ENCODE data around the gene RRN3.
"Not testable (repeated sequence)": the region's sequence is repeated elsewhere in the genome, so short reads cannot be mapped to it uniquely, and the experiment has no call there.

RRN3 gene, protein sequence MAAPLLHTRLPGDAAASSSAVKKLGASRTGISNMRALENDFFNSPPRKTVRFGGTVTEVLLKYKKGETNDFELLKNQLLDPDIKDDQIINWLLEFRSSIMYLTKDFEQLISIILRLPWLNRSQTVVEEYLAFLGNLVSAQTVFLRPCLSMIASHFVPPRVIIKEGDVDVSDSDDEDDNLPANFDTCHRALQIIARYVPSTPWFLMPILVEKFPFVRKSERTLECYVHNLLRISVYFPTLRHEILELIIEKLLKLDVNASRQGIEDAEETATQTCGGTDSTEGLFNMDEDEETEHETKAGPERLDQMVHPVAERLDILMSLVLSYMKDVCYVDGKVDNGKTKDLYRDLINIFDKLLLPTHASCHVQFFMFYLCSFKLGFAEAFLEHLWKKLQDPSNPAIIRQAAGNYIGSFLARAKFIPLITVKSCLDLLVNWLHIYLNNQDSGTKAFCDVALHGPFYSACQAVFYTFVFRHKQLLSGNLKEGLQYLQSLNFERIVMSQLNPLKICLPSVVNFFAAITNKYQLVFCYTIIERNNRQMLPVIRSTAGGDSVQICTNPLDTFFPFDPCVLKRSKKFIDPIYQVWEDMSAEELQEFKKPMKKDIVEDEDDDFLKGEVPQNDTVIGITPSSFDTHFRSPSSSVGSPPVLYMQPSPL

GRCh38 chr16:15093955-15094827 is at the start of gene RRN3:
Gene RRN3, minus strand, starts transcription at chr16:15094272. Its CDS starts 39 bp downstream, at chr16:15094233.
- FAIRE-seq: not testable (repeated sequence)
- peak; percentile 71 for DNase-seq (ENCODE audit: extremely low spot score, insufficient read length, low read depth)

- DNase-seq (ENCODE audit: extremely low spot score, insufficient read length, low read depth); FAIRE-seq: not testable (repeated sequence)
Measured at GRCh38 chr16:15143601-15144091, 49.6 kb upstream of the RRN3 start.

DNA sequence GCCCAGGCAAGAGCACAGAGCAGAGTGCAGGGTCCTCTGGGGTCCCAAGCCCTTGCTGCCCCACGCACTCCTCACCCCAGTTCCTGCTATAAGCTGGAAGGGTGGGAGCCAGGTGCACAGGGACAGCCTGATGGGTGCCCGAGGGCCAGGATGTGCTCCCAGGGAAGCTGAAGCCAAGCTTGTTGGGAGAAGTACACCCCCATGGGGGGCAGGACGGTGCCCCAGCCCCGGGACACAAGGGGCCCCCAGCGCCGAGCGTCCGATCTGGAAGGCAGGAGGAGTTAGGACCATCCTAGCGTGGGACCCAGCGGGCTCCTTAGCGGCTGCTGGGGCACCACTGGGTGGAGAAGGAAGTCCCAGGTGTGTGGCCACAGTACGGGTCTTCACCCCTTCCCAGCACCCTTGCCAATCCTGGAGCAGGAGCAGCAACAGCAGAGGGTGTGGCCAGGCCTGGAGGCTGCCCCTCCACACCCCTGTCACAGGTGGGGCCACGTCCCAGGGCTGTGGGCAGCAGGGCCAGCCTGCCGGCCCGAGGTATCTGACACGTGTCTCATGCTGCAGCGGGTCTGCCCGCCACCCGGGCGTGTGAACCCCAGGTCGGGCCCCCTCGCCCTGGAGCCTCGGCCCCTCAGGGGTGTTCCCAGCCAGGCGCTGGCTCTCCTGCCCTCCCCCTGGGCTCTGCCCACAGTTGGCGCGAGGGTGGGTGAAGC is 49.0 kb upstream of the RRN3 start:
- not testable (repeated sequence) for FAIRE-seq; DNase-seq (ENCODE audit: extremely low spot score, insufficient read length, low read depth)

- not testable (repeated sequence) for FAIRE-seq; DNase-seq (ENCODE audit: extremely low spot score, insufficient read length, low read depth)
Measured at GRCh38 chr16:15142107-15142890, 48.2 kb upstream of the RRN3 start.

DNA sequence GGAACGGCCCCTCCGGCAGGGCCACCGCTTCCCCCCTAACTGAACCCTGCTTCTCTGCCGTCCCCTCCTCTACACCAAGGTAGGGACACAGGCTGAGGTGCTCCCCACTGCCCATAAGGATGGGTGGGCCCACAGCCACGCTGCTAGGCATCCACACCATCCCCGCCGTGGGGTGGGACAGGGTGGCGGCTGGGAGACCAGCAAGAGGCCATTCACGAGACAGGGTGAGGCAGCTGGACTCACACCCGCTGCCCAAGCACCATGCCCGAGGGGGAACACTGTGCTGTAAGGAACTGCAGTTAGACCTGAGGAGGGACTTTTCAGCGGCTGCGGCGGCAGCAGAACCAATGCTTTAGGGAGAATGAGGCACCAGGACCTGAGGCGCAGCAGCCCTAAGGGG is 47.5 kb upstream of the RRN3 start:
- FAIRE-seq: no peak

GRCh38 chr16:15140444-15141365 is 46.6 kb upstream of the RRN3 start:
- FAIRE-seq; DNase-seq (ENCODE audit: extremely low spot score, insufficient read length, low read depth): not testable (repeated sequence)

More for the DNA sequence above, 47.5 kb upstream of the RRN3 start:
- DNase-seq (ENCODE audit: extremely low spot score, insufficient read length, low read depth): no peak

GRCh38 chr16:15137514-15137913 is 43.4 kb upstream of the RRN3 start:
- not testable (repeated sequence) for FAIRE-seq; DNase-seq (ENCODE audit: extremely low spot score, insufficient read length, low read depth)

GRCh38 chr16:15135483-15136360 is 41.6 kb upstream of the RRN3 start:
- not testable (repeated sequence) for FAIRE-seq; DNase-seq (ENCODE audit: extremely low spot score, insufficient read length, low read depth)

GRCh38 chr16:15134752-15135482 is 40.8 kb upstream of the RRN3 start:
- not testable (repeated sequence) for FAIRE-seq

GRCh38 chr16:15133554-15133953 is 39.5 kb upstream of the RRN3 start:
- FAIRE-seq; DNase-seq (ENCODE audit: extremely low spot score, insufficient read length, low read depth): not testable (repeated sequence)

More at GRCh38 chr16:15134752-15135482, 40.8 kb upstream of the RRN3 start:
- DNase-seq (ENCODE audit: extremely low spot score, insufficient read length, low read depth): not testable (repeated sequence)

DNA sequence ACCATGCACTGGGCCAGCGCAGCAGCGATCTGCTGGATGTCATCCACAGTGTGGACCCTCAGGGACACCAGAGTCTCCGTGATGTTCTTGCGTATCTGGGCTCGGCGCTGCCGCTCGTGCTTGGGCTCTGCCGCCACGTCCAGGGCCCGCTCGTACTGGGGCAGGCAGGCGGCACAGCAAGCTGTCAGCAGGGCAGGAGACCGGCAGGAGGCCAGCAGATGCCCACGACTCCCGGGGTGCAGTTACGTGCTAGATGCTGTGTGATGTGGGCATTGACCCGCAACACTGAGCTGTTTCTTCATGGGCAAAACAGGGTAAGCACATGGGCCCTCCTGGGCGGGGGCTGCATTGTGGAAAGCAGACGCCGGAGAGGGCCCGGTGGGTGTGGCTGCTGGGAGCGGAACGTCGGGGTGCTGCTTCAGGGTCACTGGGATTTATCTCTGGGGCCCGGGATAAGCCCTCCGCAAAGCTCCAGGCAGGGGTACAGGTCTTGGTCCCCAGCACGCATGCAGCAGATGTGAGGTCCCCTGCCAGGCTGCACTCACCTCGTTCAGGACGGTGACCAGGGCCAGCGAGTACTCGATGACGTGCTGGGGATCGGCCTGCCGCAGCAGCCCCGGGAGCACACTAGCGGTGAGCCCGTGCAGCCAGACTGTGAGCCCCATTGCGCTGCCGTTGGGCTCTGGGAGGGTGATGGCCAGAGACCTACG is 38.8 kb upstream of the RRN3 start:
- not testable (repeated sequence) for FAIRE-seq; DNase-seq (ENCODE audit: extremely low spot score, insufficient read length, low read depth)

DNA sequence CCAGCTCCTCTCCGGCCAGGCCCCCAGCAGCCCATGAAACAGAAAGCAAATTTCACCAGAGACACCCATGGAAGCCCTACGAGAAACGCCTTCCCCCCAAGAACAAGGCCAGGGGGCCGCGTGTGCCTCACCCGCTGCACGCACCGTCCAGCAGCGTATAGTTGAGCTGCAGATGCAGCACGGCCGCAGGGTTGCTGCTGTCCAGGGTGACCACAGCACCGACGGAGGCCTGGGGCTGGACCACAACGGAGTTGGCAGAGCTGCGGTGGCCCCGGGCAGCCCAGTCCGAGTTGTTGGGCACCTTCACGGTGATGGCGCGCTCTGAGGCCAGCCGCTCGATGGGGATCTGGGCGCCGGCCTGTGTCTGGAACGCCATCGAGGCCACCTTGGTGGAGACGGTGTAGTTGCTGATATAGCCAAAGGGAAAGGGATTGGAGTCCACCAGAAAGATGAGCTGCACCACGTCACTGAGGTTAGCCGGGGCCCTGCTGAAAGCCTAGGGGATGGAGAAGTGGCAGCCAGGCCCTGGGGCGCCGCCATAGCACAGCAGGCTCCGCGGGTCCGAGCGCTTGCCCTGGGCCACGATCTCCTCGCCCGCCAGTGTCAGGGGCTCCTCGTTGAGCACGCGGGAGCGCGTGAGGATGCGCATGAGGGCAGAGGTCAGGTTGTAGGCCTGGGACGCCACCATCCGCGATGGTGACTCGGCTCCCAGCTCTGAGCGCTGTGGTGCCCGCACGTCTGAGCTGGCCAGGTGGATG is 37.0 kb upstream of the RRN3 start:
- not testable (repeated sequence) for FAIRE-seq; DNase-seq (ENCODE audit: extremely low spot score, insufficient read length, low read depth)

GRCh38 chr16:15130256-15130932 is 36.3 kb upstream of the RRN3 start:
- FAIRE-seq; DNase-seq (ENCODE audit: extremely low spot score, insufficient read length, low read depth): not testable (repeated sequence)
